Endothelial cell of umbilical vein (primary cell): ENCODE results near the gene NFATC1. TPM values are rescaled to one million over a fixed set of nuclear protein-coding genes. Genes with fewer than 3 reads are reported as not detected.

ENCODE experiments used
- BruUV-seq: library from RNA; stranded (reverse); fragments of 400-500 nt; replicated peaks from 2 replicates; lab custom pipeline; 2021; lab: Mats Ljungman, UMichigan
- CTCF ChIA-PET: fragments of 300-600, 350-600 bp; sonication (Branson Sonifier 250); formaldehyde crosslinking; loops from one replicate; lab custom pipeline; 2021; ENCODE audit warnings: antibody characterized with exemption, inconsistent platforms; lab: Charles Lee
- POLR2A ChIA-PET: fragments of 300-600, 350-600 bp; sonication (Branson Sonifier 250); formaldehyde crosslinking; loops from one replicate; lab custom pipeline; 2021; ENCODE audit warnings: antibody characterized with exemption, inconsistent platforms; lab: Charles Lee
- DNase-seq: peaks from one replicate; pipeline ENCODE4 v3.0.0-alpha.2; 2011; ENCODE audit warnings: low read depth, low spot score
- FAIRE-seq: peaks from 2 replicates; lab custom pipeline; 2011; peaks lifted over from hg19 to GRCh38; lab: Jason Lieb, UNC
- H2AFZ ChIP-seq: 2 replicates; pipeline ENCODE4 v1.6.0; 2012; ENCODE audit warnings: low read depth, low read length, control low read depth, inconsistent platforms
- H3K27ac ChIP-seq: 2 replicates; pipeline ENCODE4 v1.5.1; 2011; ENCODE audit warnings: low read depth, mild to moderate bottlenecking, control low read depth, low read length, moderate library complexity; ENCODE audit not compliant: insufficient read depth
- H3K27me3 ChIP-seq, 2 experiments: 2 replicates each; pipeline versions ENCODE4 v1.6.0 to v1.6.1; 2011; ENCODE audit warnings: low read length in 2 of 2, mixed read lengths in 1 of 2; ENCODE audit not compliant: control insufficient read depth in 2 of 2, insufficient read depth in 2 of 2
- H3K36me3 ChIP-seq, 2 experiments: 2 replicates in 1 of 2; 3 replicates in 1 of 2; pipeline ENCODE4 v1.5.1; 2011; ENCODE audit warnings: low read length in 2 of 2, mild to moderate bottlenecking in 1 of 2, moderate library complexity in 1 of 2; ENCODE audit not compliant: control insufficient read depth in 2 of 2, insufficient read depth in 2 of 2; ENCODE audit errors: extremely low read depth in 1 of 2
- H3K4me1 ChIP-seq: 3 replicates; pipeline ENCODE4 v1.5.1; 2011; ENCODE audit warnings: mild to moderate bottlenecking, low read length; ENCODE audit not compliant: control insufficient read depth, insufficient read depth; ENCODE audit errors: extremely low read depth
- H3K4me2 ChIP-seq: 2 replicates; pipeline ENCODE4 v1.6.1; 2011; ENCODE audit warnings: low read length, control low read depth, mixed read lengths; ENCODE audit not compliant: insufficient read depth
- H3K4me3 ChIP-seq, 3 experiments: fragments of 200-600 bp in 1 of 3; sonication (generic), shearing (Covaris generic) in 1 of 3; replicated peaks in 1 of 3; 2 replicates each; pipeline ENCODE4 v1.5.1; 2011 to 2016; ENCODE audit warnings: control low read depth in 3 of 3, low read length in 3 of 3, mild to moderate bottlenecking in 2 of 3, inconsistent platforms in 1 of 3, low read depth in 1 of 3, moderate library complexity in 1 of 3; ENCODE audit not compliant: insufficient read depth in 1 of 3
- H3K79me2 ChIP-seq: 2 replicates; pipeline ENCODE4 v1.6.0; 2012; ENCODE audit warnings: low read length, inconsistent platforms; ENCODE audit not compliant: control insufficient read depth, insufficient read depth
- H3K9ac ChIP-seq: replicated peaks from 2 replicates; pipeline ENCODE3; 2011; ENCODE audit warnings: low read length, control low read depth; ENCODE audit not compliant: insufficient read depth; ENCODE audit errors: extremely low read depth
- H3K9me1 ChIP-seq: replicated peaks from 3 replicates; pipeline ENCODE4 v1.6.0; 2011; ENCODE audit warnings: mild to moderate bottlenecking, low read length; ENCODE audit not compliant: control insufficient read depth, insufficient read depth; ENCODE audit errors: extremely low read depth
- H3K9me3 ChIP-seq: replicated peaks from 2 replicates; pipeline ENCODE4 v1.5.1; 2012; ENCODE audit warnings: low read length, inconsistent platforms; ENCODE audit not compliant: control insufficient read depth, insufficient read depth
- H4K20me1 ChIP-seq: replicated peaks from 2 replicates; pipeline ENCODE3; 2011; ENCODE audit warnings: mild to moderate bottlenecking, low read length; ENCODE audit not compliant: control insufficient read depth, insufficient read depth; ENCODE audit errors: extremely low read depth
- CTCF ChIP-seq, 2 donors: IDR thresholded peaks; 1 replicate in 1 of 2; 2 replicates in 1 of 2; pipeline ENCODE4 v1.5.1; 2011; ENCODE audit warnings: low read length in 2 of 2, mild to moderate bottlenecking in 2 of 2, moderate library complexity in 2 of 2, control low read depth in 1 of 2, inconsistent platforms in 1 of 2, low read depth in 1 of 2; ENCODE audit not compliant: insufficient read depth in 1 of 2; ENCODE audit errors: extremely low read depth in 1 of 2
- EZH2 ChIP-seq: IDR thresholded peaks from 2 replicates; pipeline ENCODE4 v1.6.1; 2012; ENCODE audit warnings: borderline replicate concordance, low read depth, mild to moderate bottlenecking, moderate library complexity, low read length, inconsistent platforms; ENCODE audit not compliant: severe bottlenecking
- FOS ChIP-seq: IDR thresholded peaks from 2 replicates; pipeline ENCODE4 v1.6.1; 2011; ENCODE audit warnings: mild to moderate bottlenecking, low read length, moderate library complexity, borderline replicate concordance; ENCODE audit not compliant: insufficient read depth
- JUN ChIP-seq: IDR thresholded peaks from 2 replicates; pipeline ENCODE4 v1.6.1; 2011; ENCODE audit warnings: borderline replicate concordance, low read depth; ENCODE audit not compliant: insufficient read length, insufficient read depth
- MYC ChIP-seq: IDR thresholded peaks from one replicate; pipeline ENCODE4 v1.6.1; 2011; ENCODE audit warnings: mild to moderate bottlenecking, low read depth, low read length
- POLR2A ChIP-seq: IDR thresholded peaks from 2 replicates; pipeline ENCODE4 v1.6.1; 2012; ENCODE audit warnings: low read depth, mild to moderate bottlenecking, control low read depth, low read length
- POLR2AphosphoS5 ChIP-seq: IDR thresholded peaks from 2 replicates; pipeline ENCODE4 v1.6.1; 2012; ENCODE audit warnings: low read depth, mild to moderate bottlenecking, control low read depth, low read length, moderate library complexity; ENCODE audit not compliant: insufficient read depth
- dilution Hi-C: fragments of 300-500 bp; cut with MboI; formaldehyde crosslinking; loops from one replicate; pipeline ENCODE4 v1.15.0; 2019; ENCODE audit warnings: low sequenced_read_pairs; ENCODE audit not compliant: extremely low pct_ligation_motif_present
- intact Hi-C: fragments of 100-400 bp; cut with micrococcal nuclease; formaldehyde crosslinking; loops from one replicate; pipeline ENCODE4 v1.10.0; 2022
- polyA plus RNA-seq, 4 experiments: library from polyadenylated mRNA; depleted of rRNA in 3 of 4; stranded (reverse) in 3 of 4; unstranded in 1 of 4; fragments of >200 nt; gene quantifications; 2 replicates each; pipeline versions ENCODE4 v1.2.1 to v1.2.3, GENCODE V29; 2011 to 2012; ENCODE audit warnings: missing spikeins in 1 of 4
- total RNA-seq: library from RNA; stranded (reverse); gene quantifications from 2 replicates; pipeline ENCODE4 v1.2.3, GENCODE V29; 2021

Gene NFATC1
- total and polyA plus RNA-seq, 2 donors (not counting 3 experiments of a cell fraction or from before 2014, with no cell fraction given), result 11.1 to 30.0 TPM

GRCh38 chr18:79427368-79428225 lies 31.9 kb downstream of the NFATC1 start:
- H3K9ac ChIP-seq, result no peak overlapping the region
- intact Hi-C loops (no loop called here), dilution Hi-C loops (no loop called here)
- ChIA-PET CTCF (interaction anchor here (0.7 to 1.6 kb wide), 2 partner anchors 27 to 47 kb away, joined by 3 read pairs; no protein-coding TSS in a partner anchor), POLR2A (no interaction called here)
- DNase-seq (no peak), FAIRE-seq (no peak)
- no peak overlapping the region for H2AFZ ChIP-seq
- H3K9me1 ChIP-seq, result no peaks in the 10 kb centered on the region
- no peaks in the 10 kb centered on the region for H3K79me2 ChIP-seq
- H3K9me3 ChIP-seq, result no peaks in the 10 kb centered on the region
- no peak for TF ChIP-seq EZH2
- no peak for TF ChIP-seq FOS
- no peak for TF ChIP-seq POLR2A
- no peak for TF ChIP-seq POLR2AphosphoS5
- no peak for TF ChIP-seq JUN
- TF ChIP-seq CTCF (IDR thresholded peaks at IDR 0.05; ENCODE audit: extremely low read depth in 1 of 2, insufficient read depth in 1 of 2, low read depth in 1 of 2, low read length in 2 of 2), result no peak
- TF ChIP-seq MYC, result no peak
- H3K27ac ChIP-seq, result no peak overlapping the region
- no peaks in the 10 kb centered on the region for H3K4me1 ChIP-seq
- H4K20me1 ChIP-seq, result no peaks in the 10 kb centered on the region
- no TSS peak for BruUV-seq
- H3K4me3 ChIP-seq, result no peak overlapping the region
- H3K36me3 ChIP-seq, result no peaks in the 10 kb centered on the region
- H3K4me2 ChIP-seq, result no peak overlapping the region
- H3K27me3 ChIP-seq, result no peaks in the 10 kb centered on the region
